CD4-positive, alpha-beta T cell treated with Interleukin-12 subunit alpha and Interleukin-12 subunit beta, for 1 hour (primary cell): ENCODE measurements around the gene TP53BP1.

Source experiments
- DNase-seq: peaks from one replicate; pipeline ENCODE4 v3.0.0-alpha.2; 2020

TP53BP1 gene

GRCh38 chr15:43517354-43518196 is 24.6 kb upstream of the TP53BP1 start, which contains the start of gene MAP1A:
Gene MAP1A (plus strand): TSS chr15:43517608. CDS start chr15:43521474, 3,866 bp downstream.
- DNase-seq: no peak

DNA sequence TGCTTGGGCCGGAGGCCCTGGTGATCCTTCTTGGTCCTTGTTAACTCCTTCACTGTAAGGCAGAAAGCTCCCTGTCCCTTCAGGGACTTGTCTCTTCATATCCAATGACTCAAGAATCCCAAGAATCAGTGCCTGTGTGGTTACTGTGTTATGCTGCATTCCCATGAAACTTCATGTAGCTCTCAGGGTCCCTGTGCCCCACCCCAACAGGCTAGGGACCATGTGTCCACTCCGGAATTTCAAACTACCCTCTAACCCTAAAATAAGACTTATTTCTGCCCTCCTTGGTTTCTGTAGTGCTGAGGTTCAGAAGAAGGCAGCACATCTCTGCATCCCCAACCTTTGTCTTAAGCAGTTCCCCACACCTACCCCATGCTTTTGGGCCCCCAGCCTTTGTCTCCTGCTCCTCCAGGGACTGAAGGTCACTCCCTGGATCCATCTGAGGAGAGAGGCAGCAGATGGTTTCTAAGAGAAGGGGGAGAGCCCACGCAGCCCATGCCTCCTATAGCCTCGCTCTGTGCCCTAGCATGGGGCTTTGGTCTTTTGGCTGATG is 23.9 kb upstream of the TP53BP1 start:
- DNase-seq: no peak

GRCh38 chr15:43516185-43516584 is 23.2 kb upstream of the TP53BP1 start:
- DNase-seq: no peak

DNA sequence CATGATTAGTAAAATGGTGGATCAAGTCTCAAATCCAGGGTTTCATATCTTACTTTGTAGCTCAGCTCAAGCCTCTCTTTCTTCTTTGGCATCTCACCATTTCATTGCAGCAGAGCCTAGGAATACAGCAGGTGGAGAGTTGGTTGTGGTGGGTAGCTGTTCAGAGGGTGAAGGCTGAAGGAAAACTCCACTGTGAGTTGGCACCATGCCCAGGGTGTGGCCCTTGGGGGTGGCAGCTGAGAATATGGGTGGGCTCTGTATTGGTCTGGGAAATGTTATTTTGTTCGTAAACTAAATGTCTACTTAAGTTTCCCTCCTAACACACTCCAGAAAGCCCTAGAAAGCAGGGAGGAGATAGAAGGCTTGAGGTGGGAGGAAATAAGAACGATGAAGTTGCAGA is 22.8 kb upstream of the TP53BP1 start:
- no peak for DNase-seq

DNA sequence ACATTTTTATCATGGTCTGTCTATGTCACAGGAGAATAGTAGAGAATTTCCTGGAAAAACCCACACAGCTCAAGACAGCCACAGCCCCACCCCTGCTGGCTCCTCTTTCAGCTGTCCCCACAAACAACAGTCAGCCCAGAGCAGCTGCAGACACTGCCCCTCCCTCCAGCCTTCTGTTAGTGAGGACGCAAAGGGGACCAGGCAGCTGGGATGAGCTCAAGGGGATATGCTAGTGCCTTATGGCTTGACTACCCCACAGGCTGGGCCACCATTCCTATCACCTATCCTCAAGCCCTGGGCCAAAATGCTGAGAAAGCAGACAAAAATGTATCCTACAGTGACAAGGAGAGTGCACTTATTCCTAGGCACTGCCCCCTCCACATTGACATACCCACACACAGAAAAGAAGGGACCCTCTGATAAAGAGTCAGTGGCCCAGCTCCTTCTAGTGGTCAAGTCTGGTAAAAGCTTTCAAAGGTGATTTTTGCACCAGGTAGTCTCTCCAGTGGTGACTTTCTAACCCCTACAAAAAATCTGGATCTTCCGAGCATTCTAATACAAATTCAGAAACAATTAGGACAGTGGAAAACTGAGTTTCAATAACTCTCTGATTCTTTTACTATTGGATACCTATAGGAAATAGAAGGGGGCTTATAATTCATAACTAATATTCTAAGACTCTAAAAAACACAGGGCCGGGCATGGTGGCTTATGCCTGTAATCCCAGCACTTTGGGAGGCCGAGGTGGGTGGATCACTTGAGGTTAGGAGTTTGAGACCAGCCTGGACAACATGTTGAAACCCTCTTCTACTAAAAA is 21.5 kb upstream of the TP53BP1 start:
- peak; percentile 56 for DNase-seq

GRCh38 chr15:43513550-43513949 is 20.6 kb upstream of the TP53BP1 start:
- no peak for DNase-seq

DNA sequence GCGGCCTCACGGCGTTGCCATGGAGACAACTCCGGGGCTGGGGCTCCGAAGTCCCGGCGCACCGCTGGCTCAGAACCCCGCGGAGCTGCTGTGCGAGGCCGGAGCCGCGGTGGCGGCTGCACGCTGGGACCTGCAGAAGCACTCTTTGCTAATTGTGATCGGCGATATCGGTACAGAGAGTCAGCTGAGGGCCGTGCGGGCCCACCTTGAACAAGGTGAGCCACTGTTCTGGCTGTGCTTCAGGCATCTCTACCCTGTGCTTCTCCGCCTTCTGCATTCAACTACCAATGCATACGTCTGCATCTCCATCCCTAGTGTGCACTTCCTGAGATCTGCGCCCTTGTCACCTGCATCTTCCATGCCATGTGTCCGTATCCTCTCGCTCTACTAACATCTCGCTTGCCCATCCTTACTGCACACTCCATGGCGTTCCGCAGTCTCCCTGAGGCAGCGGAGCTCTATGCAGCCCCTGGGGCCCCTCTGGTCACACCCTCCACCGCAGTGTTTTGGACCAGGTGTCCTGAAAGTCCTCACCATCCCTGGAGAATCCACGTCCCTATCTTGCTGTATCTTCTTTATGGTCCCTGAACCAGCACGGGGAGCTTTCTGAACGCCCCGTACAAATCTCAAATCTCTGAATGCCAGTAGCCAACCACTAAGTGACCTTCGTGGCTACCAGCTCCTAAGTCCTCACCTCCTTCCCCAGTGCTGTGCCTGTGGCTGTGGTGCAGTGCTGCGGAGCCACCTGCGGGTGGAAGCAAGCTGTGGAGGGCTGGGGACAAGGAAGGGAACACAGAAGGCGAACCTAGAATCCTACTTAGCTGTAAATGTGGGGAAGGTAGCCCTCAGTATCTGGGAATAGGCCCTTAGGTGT is 18.3 kb upstream of the TP53BP1 start:
- no peak for DNase-seq

DNA sequence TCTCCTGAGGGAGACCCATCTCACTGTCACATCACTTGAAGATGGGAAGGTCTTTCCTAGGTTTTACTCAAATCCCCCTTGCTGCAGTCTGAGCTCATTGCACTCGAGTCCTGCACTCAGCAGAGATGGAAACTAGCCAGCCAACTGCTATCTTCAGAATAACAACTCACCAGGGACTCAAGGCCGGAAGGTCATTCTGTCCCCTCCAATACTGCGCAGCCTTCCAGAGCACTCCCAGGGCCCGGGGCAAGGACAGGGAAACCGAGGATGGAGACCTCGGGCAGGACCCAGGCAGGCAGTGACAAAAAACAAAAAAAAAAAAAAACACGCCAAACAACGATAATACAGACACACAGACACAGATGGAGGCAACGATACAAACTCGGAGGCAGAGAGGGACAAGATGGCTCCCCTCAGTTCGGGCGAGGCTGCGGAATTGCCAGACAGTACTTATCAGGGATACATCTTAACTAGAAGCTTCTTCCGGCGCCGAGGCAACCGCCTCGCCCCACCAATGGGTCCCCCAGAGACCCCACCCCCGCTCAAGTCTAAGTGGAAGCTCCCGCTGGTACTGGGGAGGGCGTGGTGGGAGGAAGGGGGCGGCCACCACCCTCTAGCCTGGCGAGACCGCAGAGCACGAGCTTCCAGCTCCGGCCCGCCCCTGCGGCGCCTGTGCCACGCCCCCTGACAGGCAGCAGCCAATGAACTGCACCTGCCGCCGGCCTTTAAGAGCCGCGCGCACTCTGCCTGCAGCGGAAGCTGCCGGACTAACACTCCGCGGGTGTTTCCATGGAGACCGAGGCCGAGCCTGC is 17.4 kb upstream of the TP53BP1 start:
- peak; percentile 99 for DNase-seq

DNA sequence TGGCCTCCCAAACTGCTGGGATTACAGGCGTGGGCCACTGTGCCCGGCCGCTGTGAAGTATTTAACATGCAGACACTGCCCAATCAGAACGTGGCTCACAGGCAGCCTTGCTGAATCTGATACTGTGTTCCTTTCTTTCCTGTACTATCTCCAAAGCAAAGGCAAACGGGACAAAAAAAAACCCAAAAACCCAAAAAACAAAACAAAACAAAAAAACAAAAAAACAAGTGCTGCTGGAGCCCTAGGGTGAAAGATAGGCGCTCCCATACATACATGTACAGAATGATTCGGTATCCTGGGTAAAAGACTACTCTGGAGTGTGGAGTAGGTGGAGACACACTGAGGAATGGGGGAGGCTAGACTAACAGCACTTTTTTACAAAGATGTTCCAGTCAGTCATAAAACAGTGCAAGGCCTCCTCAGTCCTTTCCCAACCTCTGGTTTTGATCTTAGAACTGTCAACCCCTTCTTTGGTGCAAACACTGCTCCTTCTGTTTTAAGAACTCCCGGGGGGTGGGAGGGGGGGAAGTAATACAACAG is 16.8 kb upstream of the TP53BP1 start:
- DNase-seq: no peak

DNA sequence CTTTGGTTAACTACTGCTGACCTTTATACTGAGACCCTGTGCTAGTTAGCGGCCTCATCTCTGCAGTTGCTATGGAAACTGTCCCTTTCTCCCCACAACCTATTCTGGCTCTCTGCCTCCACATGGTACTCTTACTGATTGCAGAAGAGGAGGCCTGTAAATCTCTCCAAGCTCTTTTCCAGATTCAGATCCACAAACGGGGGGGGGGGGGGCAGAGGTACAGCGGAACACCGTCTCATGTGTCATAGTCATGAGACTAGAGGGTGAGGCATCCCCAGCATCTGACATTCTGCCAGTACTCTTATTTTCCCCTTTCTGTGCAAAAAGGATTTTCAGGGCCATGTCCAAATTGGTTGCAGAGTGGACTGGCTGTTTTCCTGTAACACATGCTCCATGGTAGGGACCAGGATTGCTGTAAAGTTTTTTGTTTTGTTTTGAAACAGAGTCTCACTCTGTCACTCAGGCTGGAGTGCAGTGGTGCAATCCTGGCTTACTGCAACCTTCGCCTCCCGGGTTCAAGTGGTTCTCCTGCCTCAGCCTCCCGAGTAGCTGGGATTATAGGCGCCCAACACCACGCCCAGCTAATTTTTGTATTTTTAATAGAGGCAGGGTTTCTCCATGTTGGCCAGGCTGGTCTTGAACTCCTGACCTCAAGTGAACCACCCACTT is 16.2 kb upstream of the TP53BP1 start:
- no peak for DNase-seq

DNA sequence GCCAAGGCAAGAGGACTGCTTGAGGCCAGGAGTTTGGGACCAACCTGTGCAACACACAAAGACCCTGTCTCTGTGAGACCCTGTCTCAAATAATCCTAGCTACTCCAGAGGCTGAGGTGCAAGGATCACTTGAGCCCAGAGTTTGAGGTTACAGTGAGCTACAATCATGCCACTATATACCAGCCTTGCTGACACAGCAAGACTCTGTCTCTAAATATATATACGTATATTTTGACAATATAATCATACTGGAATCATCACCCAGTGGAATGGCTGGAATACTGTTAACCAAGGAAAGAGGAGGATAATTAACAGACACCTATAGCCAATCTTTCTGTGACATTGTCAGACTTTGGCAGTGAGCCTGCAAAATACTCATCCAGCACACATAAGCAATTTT is 15.5 kb upstream of the TP53BP1 start:
- DNase-seq: no peak

- no peak for DNase-seq
These were observed 12.8 kb upstream of the TP53BP1 start for GRCh38 chr15:43505738-43506137.

GRCh38 chr15:43499635-43500034 is 6.7 kb upstream of the TP53BP1 start:
- DNase-seq: no peak

GRCh38 chr15:43498990-43499389 is 6.0 kb upstream of the TP53BP1 start:
- DNase-seq: no peak

DNA sequence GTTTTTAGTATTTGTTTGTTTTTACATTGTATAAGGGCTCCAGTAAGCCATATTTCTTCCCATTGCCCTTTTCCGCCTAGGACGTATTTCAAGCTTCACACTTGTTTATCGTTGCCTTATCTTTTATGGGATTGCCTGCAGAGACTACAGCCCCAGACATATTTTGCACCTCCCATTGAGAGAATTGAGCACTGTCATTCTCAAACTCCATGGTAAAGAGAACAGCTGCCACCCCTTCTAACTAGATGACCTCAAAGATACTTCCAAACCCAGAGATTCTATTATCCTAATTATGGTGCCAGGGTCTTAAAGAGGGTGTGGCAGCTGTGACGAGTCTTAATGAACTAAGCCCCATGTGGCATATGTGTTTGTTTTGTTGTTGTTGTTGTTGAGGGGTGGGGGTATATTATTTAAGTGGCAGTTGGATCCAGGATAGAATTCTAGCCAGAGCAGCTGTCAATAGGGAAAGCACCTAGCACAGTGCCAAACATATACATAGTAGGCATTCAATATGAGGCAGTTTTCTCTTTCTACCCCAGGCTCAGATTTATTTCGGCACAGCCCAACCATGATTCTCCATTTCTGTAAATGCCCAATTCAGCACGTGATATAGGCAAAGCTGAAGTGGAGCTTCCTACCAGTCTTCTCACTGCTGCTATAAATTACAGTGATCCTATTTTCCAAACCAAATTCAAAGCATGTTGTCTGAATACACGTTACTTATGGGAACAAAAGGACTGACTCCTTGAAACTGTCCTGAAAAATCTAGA is 932 bp upstream of the TP53BP1 start:
- no peak for DNase-seq

GRCh38 chr15:43492266-43492665 is 690 bp downstream of the TP53BP1 start:
- DNase-seq: no peak

GRCh38 chr15:43489191-43489590 is 3.8 kb downstream of the TP53BP1 start:
- DNase-seq: no peak

- DNase-seq: no peak
These were observed 4.2 kb downstream of the TP53BP1 start for GRCh38 chr15:43488790-43489189.

DNA sequence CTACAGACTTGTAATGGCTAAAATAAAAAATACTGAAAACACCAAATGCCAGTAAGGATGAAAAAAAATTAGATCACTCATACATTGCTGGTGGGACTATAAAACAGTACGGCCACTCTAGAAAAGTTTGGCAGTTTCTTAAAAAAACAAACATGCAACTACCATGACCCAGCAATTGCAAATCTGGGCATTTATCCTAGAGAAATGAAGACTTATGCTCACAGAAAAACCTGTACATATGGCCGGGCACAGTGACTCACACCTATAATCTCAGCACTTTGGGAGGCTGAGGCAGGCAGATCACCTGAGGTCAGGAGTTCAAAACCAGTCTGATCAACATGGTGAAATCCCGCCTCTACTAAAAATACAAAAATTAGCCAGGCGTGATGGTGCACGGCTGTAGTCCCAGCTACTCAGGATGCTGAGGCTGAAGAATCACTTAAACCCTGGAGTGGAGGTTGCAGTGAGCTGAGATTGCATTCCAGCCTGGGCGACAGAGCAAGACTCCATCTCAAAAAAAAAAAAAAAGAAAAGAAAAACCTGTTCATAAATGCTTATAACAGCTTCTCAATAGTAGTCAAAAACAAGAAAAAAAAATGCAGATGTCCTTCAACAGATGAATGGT is 5.6 kb downstream of the TP53BP1 start:
- no peak for DNase-seq

GRCh38 chr15:43484455-43484854 is 8.5 kb downstream of the TP53BP1 start:
- no peak for DNase-seq
